Stimulated activated effector memory CD8-positive, alpha-beta T cell treated with anti-CD3 and anti-CD28 coated beads, Interleukin-12 subunit alpha, Interleukin-12 subunit beta, amount 100 ng/mL, for 72 hours (primary cell): Measurements from ENCODE around the gene GRIK3.

Experiments
- ATAC-seq: fragments of 150-1000 bp; cut with Tn5 transposase; 2 replicates; pipeline ENCODE4 v1.10.0; 2021
- DNase-seq, 2 donors: peaks; one replicate each; pipeline ENCODE4 v3.0.0; 2021 to 2022; ENCODE audit warnings: low spot score in 2 of 2
- H3K27ac Mint-ChIP-seq: one replicate; pipeline ENCODE4 v1.8.0; 2022; ENCODE audit warnings: mild to moderate bottlenecking, mixed read lengths
- H3K36me3 Mint-ChIP-seq: one replicate; pipeline ENCODE4 v1.8.0; 2022; ENCODE audit warnings: mild to moderate bottlenecking, mixed read lengths
- H3K4me1 Mint-ChIP-seq: one replicate; pipeline ENCODE4 v1.8.0; 2022; ENCODE audit warnings: mixed read lengths
- H3K4me3 Mint-ChIP-seq: one replicate; pipeline ENCODE4 v1.8.0; 2022; ENCODE audit warnings: mild to moderate bottlenecking, mixed read lengths
- H3K9me3 Mint-ChIP-seq: one replicate; pipeline ENCODE4 v1.8.0; 2022; ENCODE audit warnings: mixed read lengths

GRIK3 gene

DNA sequence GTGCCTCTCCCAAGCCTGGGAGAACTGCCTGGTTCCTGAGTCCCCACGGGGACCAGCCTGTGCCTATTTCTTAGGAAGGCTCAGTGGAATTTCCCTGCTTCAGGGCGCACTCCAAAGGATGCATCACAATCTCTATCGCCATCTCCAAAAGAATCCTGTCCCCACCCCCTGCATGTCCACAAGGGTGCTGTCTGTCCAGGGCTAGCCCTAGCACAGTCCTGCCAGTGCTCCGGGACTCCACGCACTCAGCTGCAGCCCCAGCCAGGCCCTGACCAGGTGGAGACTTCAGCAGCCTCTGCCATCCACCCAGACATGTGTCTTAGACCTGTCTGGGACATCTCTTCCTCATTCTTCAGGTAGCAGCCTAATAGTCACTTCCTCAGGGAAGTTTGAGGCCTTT, 199.7 kb downstream of the GRIK3 start:
- H3K9me3 Mint-ChIP-seq = no peaks in the 10 kb centered on the region
- H3K4me3 Mint-ChIP-seq = no peak overlapping the region
- H3K4me1 Mint-ChIP-seq = no peaks in the 10 kb centered on the region
- ATAC-seq (no peak), DNase-seq (no peak)
- H3K36me3 Mint-ChIP-seq = no peaks in the 10 kb centered on the region
- no peak overlapping the region for H3K27ac Mint-ChIP-seq

DNA sequence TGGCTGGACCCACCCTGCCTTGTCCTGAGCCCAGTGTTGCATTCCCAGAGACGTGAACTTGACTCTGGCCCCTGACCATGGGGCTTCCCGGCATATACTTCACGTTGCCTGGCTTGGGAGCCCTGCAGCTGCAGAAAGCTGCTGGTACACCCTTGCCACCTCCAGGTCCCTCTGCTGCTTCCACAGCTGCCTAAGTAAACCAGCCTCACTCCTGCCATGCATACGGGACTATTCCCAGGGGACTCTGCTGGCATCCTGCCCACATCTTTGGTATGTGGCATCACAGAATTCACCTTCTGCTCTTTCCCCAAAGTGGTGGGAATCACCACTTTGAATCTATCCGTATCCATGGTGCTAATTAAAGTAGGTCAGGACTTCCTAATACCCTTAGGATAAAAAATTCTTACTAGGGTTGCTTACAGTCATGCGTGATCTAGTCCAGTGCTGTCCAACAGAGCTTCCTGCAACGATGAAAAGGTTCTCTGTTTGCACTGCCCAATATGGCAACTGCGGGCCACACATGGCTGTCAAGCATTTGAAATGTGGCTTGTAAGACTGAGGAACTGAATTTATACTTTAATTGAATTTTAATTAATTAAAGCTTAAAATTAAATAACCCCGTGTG, 203.0 kb downstream of the GRIK3 start:
- Mint-ChIP-seq H3K36me3 (no peaks in the 10 kb centered on the region), H3K4me1 (no peaks in the 10 kb centered on the region), H3K27ac (no peak overlapping the region), H3K9me3 (no peaks in the 10 kb centered on the region), H3K4me3 (no peak overlapping the region)
- DNase-seq = no peak
- ATAC-seq = no peak

DNA sequence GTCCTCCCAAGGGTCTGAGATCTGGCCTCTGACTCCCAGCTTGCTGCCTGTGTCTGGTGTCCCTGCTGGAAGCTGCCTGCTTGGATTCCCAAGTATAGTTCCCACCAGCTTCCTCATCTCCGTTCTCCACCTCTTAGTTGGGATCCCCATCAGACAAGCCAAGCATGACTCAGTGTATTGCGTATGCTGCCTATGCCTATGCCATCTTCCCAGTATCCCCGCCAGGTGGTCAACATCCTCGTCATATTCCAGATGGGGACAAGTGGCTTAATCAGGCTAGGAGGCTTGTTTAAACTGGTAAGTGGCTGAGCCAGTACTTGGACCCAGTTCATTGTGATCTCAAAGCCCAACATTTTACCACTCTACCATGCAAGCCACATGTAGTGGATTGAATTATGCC, 204.4 kb downstream of the GRIK3 start:
- Mint-ChIP-seq H3K36me3 (no peaks in the 10 kb centered on the region), H3K9me3 (no peaks in the 10 kb centered on the region), H3K4me3 (no peak overlapping the region), H3K4me1 (no peaks in the 10 kb centered on the region), H3K27ac (no peak overlapping the region)
- DNase-seq = no peak
- no peak for ATAC-seq

DNA sequence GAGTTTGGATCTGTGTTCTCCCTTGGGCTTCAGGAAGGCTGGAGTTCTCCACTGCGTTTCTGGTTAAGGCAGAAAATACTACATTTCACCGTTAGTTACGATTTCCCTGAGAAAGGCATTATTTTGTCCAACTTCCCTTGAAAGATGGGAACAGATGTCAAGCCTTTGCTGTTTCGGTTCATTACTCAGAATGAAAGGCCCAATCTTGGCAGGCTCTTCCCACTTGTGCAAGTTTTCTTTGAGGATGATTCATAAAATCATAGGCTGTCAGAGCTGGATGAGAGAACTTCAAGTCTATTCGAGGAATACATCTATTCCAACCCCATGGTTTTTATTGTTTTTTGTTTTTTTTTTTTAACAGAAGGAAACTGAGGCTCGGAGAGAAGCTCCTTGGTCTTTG, 205.2 kb downstream of the GRIK3 start:
- no peak overlapping the region for H3K4me3 Mint-ChIP-seq
- ATAC-seq = no peak

DNA sequence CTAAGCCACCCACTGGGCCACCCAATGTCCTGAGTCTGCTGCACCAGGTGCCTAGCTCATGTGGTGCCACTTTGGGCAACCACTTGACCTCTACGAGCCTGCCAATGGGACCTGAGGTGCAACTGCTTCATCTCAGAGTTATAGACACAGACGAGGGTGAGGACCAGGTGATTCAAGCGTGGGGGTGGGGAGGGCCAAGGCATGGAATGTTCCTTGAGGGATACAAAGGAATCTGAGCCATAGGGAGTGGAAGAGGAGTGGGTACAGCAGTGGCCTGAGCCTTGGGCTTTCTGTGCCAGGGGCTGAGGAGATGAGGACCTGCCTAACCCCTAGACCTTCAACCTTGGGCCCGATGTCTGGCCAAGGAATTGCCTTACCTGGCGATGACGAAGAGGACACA, 209.1 kb downstream of the GRIK3 start:
- Mint-ChIP-seq H3K4me3 (no peak overlapping the region), H3K36me3 (no peaks in the 10 kb centered on the region), H3K4me1 (no peaks in the 10 kb centered on the region), H3K9me3 (no peaks in the 10 kb centered on the region), H3K27ac (no peak overlapping the region)
- ATAC-seq = no peak
- DNase-seq = no peak

More for the DNA sequence above, 205.2 kb downstream of the GRIK3 start:
- Mint-ChIP-seq H3K4me1 (no peaks in the 10 kb centered on the region), H3K9me3 (no peaks in the 10 kb centered on the region), H3K27ac (no peak overlapping the region), H3K36me3 (no peaks in the 10 kb centered on the region)
- no peak for DNase-seq

DNA sequence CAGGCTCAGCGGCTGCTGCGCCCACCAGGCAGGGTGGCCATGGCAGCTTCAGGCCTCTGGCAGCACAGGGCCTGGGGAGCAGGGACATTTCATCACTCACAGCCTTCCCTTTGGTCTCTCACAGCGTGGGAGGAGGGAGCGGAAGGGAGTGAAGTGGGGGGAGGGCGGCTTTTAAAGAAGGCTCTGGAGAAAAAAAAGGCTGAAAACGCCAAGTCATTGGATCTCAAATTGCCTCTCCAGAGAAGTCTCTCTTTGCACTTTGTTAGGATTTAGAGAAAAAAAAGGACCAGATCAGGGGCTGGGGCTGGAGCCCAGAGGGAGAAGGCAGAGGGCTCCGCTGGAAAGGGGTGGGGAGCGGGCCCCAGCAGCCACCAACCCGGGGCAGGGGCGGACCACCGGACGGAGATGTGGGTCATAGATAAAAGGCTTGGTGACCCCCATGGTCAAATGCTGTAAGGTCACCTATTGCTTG, 209.9 kb downstream of the GRIK3 start:
- ATAC-seq (no peak), DNase-seq (no peak)
- Mint-ChIP-seq H3K9me3 (no peaks in the 10 kb centered on the region), H3K36me3 (no peaks in the 10 kb centered on the region), H3K4me3 (no peak overlapping the region), H3K4me1 (no peaks in the 10 kb centered on the region), H3K27ac (no peak overlapping the region)

DNA sequence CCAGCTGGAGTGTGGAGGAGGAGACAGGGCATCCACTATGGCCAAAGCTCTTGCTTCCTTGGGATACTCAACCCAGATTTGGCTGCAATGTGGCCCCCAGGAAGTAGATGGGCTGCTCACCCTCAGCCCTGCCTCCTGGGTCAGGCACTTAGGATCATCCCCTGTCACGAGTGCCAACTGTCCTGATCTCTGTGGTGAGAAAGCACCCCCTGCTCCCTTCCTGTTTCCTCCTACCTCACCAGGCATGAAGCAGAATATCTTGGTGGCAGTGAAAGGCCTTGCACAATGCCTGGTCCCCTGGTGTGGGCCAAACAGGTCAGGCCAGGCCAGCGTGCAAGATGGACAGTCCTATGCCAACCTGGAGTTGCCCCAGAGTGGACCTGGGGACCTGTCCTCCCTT, 211.7 kb downstream of the GRIK3 start:
- DNase-seq = no peak
- no peak overlapping the region for H3K4me3 Mint-ChIP-seq
- no peak for ATAC-seq
- H3K4me1 Mint-ChIP-seq = no peaks in the 10 kb centered on the region
- no peaks in the 10 kb centered on the region for H3K36me3 Mint-ChIP-seq
- H3K9me3 Mint-ChIP-seq = no peaks in the 10 kb centered on the region
- no peak overlapping the region for H3K27ac Mint-ChIP-seq

DNA sequence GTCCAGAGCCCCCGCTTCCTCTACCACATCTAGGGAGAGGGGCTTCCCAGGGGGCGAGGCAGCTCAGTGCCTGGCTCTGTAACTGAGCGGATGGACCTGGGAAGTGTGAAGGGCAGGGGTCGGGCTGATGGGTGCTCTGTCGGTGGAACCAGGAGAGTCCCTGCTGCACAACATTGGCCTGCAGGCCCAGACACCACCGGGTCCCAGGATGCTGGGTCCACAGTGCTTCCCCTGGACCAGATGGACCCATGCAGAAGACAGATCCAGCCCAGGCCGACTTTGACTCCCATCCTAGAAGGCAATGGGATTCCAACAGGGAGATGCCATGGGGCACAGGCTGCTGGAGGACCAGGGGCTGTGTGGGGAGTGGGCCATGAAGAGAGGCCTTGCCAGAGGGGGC, 212.9 kb downstream of the GRIK3 start:
- Mint-ChIP-seq H3K4me1 (no peaks in the 10 kb centered on the region), H3K9me3 (no peaks in the 10 kb centered on the region), H3K36me3 (no peaks in the 10 kb centered on the region), H3K4me3 (no peak overlapping the region), H3K27ac (no peak overlapping the region)
- DNase-seq (no peak), ATAC-seq (no peak)

DNA sequence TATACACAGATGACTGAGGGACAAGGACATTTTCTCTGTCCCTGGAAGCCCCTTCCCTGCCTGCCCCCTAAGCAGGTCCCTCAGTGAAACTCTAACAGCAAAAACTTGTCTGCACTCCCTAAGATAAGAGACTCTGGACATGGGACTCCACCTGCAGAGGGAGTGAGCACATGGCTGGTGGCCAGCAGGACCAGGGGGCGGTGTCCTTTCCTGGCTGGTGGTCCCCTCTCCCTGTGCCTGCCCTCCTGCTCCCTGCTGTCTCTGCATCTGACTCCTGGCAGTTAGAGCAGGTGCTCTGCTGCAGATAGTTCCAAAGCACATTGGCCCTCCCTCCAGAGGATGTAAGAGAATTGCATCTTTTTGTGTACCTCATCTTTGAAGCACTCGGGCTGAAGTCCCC, 215.5 kb downstream of the GRIK3 start:
- Mint-ChIP-seq H3K36me3 (no peaks in the 10 kb centered on the region), H3K27ac (no peak overlapping the region), H3K9me3 (no peaks in the 10 kb centered on the region), H3K4me3 (no peak overlapping the region), H3K4me1 (no peaks in the 10 kb centered on the region)
- ATAC-seq = no peak
- no peak for DNase-seq

DNA sequence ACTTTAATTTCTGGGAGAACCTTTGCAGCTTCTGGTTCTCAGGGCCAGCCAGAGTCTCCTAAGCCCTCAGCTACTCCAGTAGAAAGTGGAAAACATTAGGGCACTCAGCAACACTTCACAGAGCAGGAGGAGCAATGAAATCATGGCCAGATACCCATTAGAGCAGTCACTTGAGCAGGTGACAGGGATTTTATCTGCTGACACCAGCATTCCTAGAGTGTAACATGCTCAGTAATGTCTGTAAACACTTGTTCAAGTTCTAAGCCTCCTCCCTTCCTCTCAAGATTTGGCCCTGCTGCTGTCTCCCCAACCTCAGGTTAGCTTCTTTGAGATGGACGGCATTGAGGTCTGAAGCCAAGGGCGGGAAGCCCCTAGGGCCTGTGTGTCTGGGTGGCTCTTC, 218.0 kb downstream of the GRIK3 start:
- Mint-ChIP-seq H3K4me1 (no peaks in the 10 kb centered on the region), H3K27ac (no peak overlapping the region), H3K4me3 (no peak overlapping the region), H3K36me3 (no peaks in the 10 kb centered on the region), H3K9me3 (no peaks in the 10 kb centered on the region)
- ATAC-seq (no peak), DNase-seq (no peak)

DNA sequence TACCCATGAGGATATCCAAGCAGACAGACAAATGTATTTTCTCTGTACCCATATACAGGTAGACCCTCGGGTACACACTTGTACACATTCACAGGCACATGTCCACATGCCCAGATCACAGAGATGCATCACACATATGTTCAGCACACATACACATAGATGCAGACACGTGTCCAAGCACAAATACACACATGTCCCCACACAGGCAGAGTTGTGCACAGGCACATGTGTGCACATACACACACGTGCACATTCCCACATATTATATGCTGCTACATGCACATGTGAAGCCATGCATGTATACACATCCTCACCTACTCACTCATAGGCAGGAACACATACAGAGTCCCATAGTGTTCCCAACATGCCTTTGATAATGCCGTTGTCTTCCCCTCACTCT, 219.5 kb downstream of the GRIK3 start:
- DNase-seq = no peak
- no peak overlapping the region for H3K27ac Mint-ChIP-seq
- H3K4me3 Mint-ChIP-seq = no peak overlapping the region
- no peak for ATAC-seq
- H3K9me3 Mint-ChIP-seq = no peaks in the 10 kb centered on the region
- H3K4me1 Mint-ChIP-seq = no peaks in the 10 kb centered on the region
- H3K36me3 Mint-ChIP-seq = no peaks in the 10 kb centered on the region

DNA sequence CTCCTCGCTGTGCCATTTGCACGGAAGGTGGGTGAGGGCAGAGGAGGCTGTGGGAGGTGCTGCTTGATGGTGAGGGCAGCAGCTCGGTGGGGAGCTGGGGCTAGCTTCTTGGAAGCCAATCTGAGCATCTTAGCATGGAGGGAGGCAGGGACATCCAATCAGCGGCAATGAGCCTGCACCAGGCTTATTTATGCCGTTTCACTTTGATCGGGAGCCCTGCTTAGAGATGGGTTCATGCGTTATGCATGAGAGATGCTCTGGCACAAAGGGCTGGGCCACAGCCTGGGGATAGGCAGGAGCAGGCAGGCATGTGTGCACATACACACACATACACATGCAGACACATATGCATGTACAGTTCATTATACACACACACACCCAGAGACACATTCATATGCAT, 220.2 kb downstream of the GRIK3 start:
- Mint-ChIP-seq H3K27ac (no peak overlapping the region), H3K36me3 (no peaks in the 10 kb centered on the region), H3K9me3 (no peaks in the 10 kb centered on the region), H3K4me1 (no peaks in the 10 kb centered on the region), H3K4me3 (no peak overlapping the region)
- DNase-seq = no peak
- ATAC-seq = no peak

DNA sequence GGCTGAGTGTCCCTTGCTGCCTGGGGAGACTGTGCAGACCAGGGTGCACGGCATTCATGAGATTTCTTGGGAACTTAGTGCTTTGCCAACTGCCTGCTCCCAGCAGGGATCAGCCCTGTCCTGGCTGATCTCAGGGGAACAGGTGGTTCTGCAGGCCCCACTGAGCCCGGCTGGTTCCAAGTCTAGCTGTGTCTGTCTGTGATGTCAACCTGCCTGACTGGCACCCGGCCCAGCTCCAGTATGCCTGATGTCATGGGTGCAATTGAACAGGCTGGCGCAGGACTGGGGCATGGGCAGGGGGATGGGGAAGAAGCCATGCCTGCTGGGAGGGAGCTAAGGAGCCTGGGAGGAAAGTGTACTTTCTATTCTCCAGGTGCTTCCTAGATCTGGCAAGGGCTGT, 227.1 kb downstream of the GRIK3 start:
- Mint-ChIP-seq H3K36me3 (no peaks in the 10 kb centered on the region), H3K4me1 (no peaks in the 10 kb centered on the region), H3K4me3 (no peak overlapping the region), H3K9me3 (no peaks in the 10 kb centered on the region), H3K27ac (no peak overlapping the region)
- DNase-seq (no peak), ATAC-seq (no peak)

DNA sequence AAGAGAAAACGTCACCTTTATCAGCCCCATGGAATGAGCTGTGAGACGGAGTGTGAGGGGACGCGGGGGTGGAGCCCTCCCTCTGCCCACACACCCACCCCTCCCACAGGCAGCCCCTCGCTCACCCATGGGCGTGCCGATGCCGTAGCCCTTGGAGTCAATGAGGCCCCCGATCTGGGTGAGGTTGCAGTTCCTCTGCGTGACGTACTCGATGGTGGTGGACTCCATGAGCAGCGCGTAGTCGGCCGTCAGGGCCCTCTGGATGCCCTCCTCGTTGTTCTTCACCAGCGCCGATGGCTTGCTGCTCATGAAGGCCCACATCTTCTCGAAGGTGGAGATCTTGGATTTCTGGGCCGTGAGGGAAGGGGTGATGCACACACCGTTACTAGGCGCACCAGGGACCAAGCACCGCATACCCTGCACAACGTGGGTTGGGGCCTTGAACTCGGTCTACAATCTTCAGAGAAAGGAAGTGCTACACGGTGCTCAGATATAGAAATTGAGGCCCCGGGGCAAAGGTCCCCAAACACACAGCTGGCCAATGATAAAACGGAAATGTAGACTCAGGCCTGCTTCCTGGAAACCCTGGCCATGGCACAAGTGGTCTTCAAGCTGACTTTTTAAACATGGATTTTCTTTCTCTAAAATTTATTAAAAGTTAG, 228.2 kb downstream of the GRIK3 start:
- Mint-ChIP-seq H3K9me3 (no peaks in the 10 kb centered on the region), H3K36me3 (no peaks in the 10 kb centered on the region), H3K4me3 (no peak overlapping the region), H3K27ac (no peak overlapping the region), H3K4me1 (no peaks in the 10 kb centered on the region)
- DNase-seq = no peak
- no peak for ATAC-seq

DNA sequence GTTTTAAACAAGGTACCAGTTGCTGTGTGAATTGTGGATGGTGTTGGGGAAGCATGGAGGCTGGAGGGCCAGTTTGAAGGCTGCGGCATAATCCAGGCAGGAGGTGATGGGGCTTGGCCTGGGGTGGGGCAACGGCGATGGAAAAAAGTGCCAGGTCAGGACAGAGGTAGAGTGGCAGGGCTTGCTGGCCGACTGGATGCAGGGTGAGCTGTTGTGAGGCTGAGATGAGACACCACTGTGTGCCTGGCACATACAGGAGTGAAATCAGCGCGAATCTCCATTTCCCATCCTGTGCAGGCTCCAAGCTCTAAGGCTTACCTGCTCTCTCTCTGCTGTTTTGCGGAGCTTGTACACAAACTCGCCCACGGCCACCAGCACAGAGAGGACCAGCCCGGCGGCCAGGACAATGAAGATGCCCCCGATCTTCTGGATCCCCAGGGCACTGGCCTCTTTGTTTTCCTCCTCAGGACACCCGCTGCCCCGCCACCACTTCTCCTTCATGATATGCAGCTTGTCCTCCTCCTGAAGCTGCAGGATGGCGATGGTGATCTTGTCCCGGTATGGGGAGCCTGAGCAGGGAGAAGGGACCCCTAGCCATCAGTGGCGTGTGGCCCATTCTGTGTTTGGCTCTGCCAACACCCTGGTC, 229.5 kb downstream of the GRIK3 start:
- DNase-seq (no peak), ATAC-seq (no peak)
- H3K4me3 Mint-ChIP-seq = no peak overlapping the region
- no peaks in the 10 kb centered on the region for H3K9me3 Mint-ChIP-seq
- no peaks in the 10 kb centered on the region for H3K36me3 Mint-ChIP-seq
- no peak overlapping the region for H3K27ac Mint-ChIP-seq
- H3K4me1 Mint-ChIP-seq = no peaks in the 10 kb centered on the region

DNA sequence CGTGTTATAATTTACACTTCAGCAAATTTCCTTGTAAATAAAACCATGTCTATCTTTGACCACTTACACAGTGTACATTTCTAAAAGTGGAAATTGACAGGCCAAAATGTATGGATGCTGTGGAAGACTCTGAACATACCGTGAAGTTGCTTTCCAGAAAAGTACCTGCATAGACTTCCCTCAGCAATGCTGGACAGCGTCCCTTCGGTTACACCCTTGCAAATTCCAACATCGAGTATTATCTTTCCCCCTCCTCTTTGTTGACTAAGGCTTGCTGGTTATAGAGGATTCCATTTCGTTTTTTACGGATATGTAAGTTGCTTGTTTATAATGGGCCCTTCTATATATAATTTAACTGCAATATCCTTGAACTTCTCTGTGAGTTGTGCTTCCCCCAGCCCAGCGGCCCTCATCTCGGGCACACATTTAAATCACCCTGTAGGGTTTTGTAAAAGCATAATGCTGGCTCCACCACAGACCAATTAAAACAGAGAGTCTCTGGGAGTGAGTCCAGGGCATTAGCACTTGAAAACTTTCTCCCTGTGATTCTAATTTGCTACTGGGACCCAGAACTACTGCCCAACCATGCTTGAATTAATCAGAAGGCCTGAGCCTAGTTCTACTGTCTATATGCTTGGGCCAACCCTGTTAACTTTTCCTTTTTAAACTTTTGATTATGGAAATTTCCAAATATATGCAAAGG, 230.3 kb downstream of the GRIK3 start:
- Mint-ChIP-seq H3K4me3 (no peak overlapping the region), H3K9me3 (no peaks in the 10 kb centered on the region), H3K4me1 (no peaks in the 10 kb centered on the region), H3K27ac (no peak overlapping the region), H3K36me3 (no peaks in the 10 kb centered on the region)
- no peak for DNase-seq
- no peak for ATAC-seq
